ENCODE measurements around the gene PRR29.

Gene PRR29

GRCh38 chr17:63955232-63955631, 42.9 kb upstream of the PRR29 start:
- ChIA-PET CTCF (interaction anchor here (0.9 to 7.2 kb wide), 7 partner anchors 9 to 178 kb away, joined by 3 to 74 read pairs (median 5); partner anchors contain the start of genes CSHL1 and GH1), POLR2A (no interaction called here)
- TF ChIP-seq CTCF (IDR thresholded peaks at IDR 0.05; ENCODE audit: control extremely low read depth, extremely low read depth, low read depth, missing control alignments): no peak
- no peak for DNase-seq (ENCODE audit: extremely low spot score)

- CTCF ChIA-PET: interaction anchor here (0.7 to 7.2 kb wide), 7 partner anchors 9 to 73 kb away, joined by 3 to 49 read pairs (median 5); partner anchors contain the start of genes CSHL1 and GH1
- no peak for TF ChIP-seq CTCF (IDR thresholded peaks at IDR 0.05; ENCODE audit: control extremely low read depth, extremely low read depth, low read depth, missing control alignments)
- no peak for DNase-seq (ENCODE audit: extremely low spot score)
- POLR2A ChIA-PET: no interaction called here
Observed at GRCh38 chr17:63955791-63956190, 42.4 kb upstream of the PRR29 start.

- ChIA-PET POLR2A (no interaction called here), CTCF (interaction anchor here (0.7 to 7.2 kb wide), 9 partner anchors 10 to 177 kb away, joined by 3 to 49 read pairs (median 4); partner anchors contain the start of genes CSHL1 and GH1)
- no peak for DNase-seq (ENCODE audit: extremely low spot score)
- no peak for TF ChIP-seq CTCF (IDR thresholded peaks at IDR 0.05; ENCODE audit: control extremely low read depth, extremely low read depth, low read depth, missing control alignments)
Observed at GRCh38 chr17:63956296-63956920, 41.7 kb upstream of the PRR29 start.

GRCh38 chr17:63960006-63960405, 38.1 kb upstream of the PRR29 start:
- CTCF ChIA-PET: interaction anchor here (1.0 to 7.2 kb wide), 3 partner anchors 8 to 41 kb away, joined by 3 to 49 read pairs (median 7); partner anchors contain the start of gene GH1
- POLR2A ChIA-PET: no interaction called here
- DNase-seq (ENCODE audit: extremely low spot score): no peak
- no peak for TF ChIP-seq CTCF (IDR thresholded peaks at IDR 0.05; ENCODE audit: control extremely low read depth, extremely low read depth, low read depth, missing control alignments)

GRCh38 chr17:63960430-63960829, 37.7 kb upstream of the PRR29 start:
- TF ChIP-seq CTCF (IDR thresholded peaks at IDR 0.05; ENCODE audit: control extremely low read depth, extremely low read depth, low read depth, missing control alignments): no peak
- ChIA-PET POLR2A (no interaction called here), CTCF (interaction anchor here (1.0 to 7.2 kb wide), 3 partner anchors 9 to 41 kb away, joined by 3 to 49 read pairs (median 7); partner anchors contain the start of gene GH1)
- DNase-seq (ENCODE audit: extremely low spot score): no peak

- ChIA-PET CTCF (interaction anchor here (0.8 to 9.1 kb wide), 4 partner anchors 10 to 42 kb away, joined by 3 to 54 read pairs (median 4); no protein-coding TSS in a partner anchor), POLR2A (interaction anchor here (0.6 kb wide), 1 partner anchor 538 kb away, joined by 4 read pairs; no protein-coding TSS in a partner anchor)
- TF ChIP-seq CTCF (IDR thresholded peaks at IDR 0.05; ENCODE audit: control extremely low read depth, extremely low read depth, low read depth, missing control alignments): no peak
- DNase-seq (ENCODE audit: extremely low spot score): peak; percentile 74
Observed at GRCh38 chr17:63961355-63962212, 36.6 kb upstream of the PRR29 start.

Data from GM10248 (cell line).